CD4-positive, alpha-beta T cell treated with Interferon alpha-2 for 1 hour (primary cell): ENCODE data around the gene KPNB1.
"Not testable (repeated sequence)": the region's sequence is repeated elsewhere in the genome, so short reads cannot be mapped to it uniquely, and the experiment has no call there.

Source experiments
- DNase-seq, 2 donors: peaks; one replicate each; pipeline ENCODE4 v3.0.0-alpha.2; 2020 to 2022

Gene KPNB1

GRCh38 chr17:47682727-47683126 is 33.0 kb downstream of the KPNB1 start:
- DNase-seq, result not testable (repeated sequence)

GRCh38 chr17:47684025-47684424 is 34.3 kb downstream of the KPNB1 start:
- no peak for DNase-seq

GRCh38 chr17:47684535-47685193 is 34.9 kb downstream of the KPNB1 start:
- DNase-seq, result no peak

- no peak for DNase-seq
Observed at GRCh38 chr17:47685556-47686275, 36.0 kb downstream of the KPNB1 start.

GRCh38 chr17:47686276-47686635 is 36.5 kb downstream of the KPNB1 start:
- no peak for DNase-seq

- no peak for DNase-seq
Observed at GRCh38 chr17:47686664-47687327, 37.1 kb downstream of the KPNB1 start.

GRCh38 chr17:47687328-47687690 is 37.6 kb downstream of the KPNB1 start:
- DNase-seq, result no peak

- DNase-seq, result no peak
Observed at GRCh38 chr17:47687748-47688147, 38.0 kb downstream of the KPNB1 start.

- no peak for DNase-seq
Observed at GRCh38 chr17:47690121-47690520, 40.4 kb downstream of the KPNB1 start.

GRCh38 chr17:47692137-47692894 is 42.6 kb downstream of the KPNB1 start:
- DNase-seq, result no peak

- DNase-seq, result no peak
Observed at GRCh38 chr17:47692895-47693730, 43.4 kb downstream of the KPNB1 start.

- DNase-seq, result peak; percentile 56 to 71
Observed at GRCh38 chr17:47693731-47694580, 44.2 kb downstream of the KPNB1 start, which contains the start of gene TBKBP1. TBKBP1 (plus strand) TSS chr17:47694161; CDS start chr17:47696113, 1,952 bp downstream.

GRCh38 chr17:47694581-47695428 is 45.1 kb downstream of the KPNB1 start:
- DNase-seq, result peak in 1 of 2 donors; percentile 46

- no peak for DNase-seq
Observed at GRCh38 chr17:47695429-47696376, 46.0 kb downstream of the KPNB1 start.

- no peak for DNase-seq
Observed at GRCh38 chr17:47696717-47697642, 47.3 kb downstream of the KPNB1 start.

- no peak for DNase-seq
Observed at GRCh38 chr17:47697906-47698711, 48.4 kb downstream of the KPNB1 start.
